ENCODE data around the gene MAD1L1. TPM values are rescaled to one million over a fixed set of nuclear protein-coding genes. Genes with fewer than 3 reads are reported as not detected.

MAD1L1 gene
- polyA plus RNA-seq, 4 donors = 12.3 to 21.7 (median 18.1) TPM

DNA sequence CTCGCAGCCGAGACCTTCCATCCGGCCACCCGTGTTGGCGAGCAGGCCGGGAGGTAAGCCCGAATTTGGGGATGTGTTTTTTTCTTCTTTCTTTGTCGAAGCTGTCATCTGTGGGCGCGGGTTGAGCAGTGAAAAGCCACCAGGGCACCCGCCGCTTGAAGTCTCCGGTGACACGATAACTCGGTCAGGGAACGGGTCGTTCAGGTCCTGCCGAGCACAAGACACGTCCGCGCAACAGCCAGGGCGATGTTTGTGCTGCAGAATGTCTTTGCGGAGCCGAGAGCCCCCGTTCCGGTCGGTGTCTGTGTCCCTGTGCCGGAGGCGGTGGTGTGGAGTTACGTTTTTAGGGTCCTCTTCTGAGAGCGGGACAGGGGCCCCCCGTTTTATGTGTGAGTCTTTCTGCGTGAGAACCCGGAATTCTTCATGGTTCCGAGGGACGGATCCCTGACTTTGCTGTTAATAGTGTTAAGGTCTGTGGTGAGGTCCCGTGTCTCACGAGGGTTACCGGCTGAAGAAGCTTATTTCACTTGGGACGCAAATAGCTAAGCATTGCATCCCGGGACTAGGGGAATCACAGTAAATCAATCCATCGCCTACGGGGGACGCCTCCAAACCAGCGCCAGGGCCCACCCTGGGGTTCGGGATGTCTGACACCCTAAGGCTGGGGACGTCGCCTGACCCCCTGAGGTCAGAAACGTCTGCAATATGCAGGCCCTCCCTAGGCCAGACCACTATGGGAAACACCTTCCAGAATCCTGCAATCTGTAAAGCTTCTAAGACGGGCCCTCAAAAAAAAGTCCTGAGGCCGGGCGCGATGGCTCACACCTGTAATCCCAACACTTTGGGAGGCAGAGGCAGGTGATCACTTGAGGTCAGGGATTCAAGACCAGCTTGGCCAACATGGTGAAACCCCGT lies 463.2 kb downstream of the MAD1L1 start:
- no peaks in the 10 kb centered on the region for H3K4me1 ChIP-seq (ENCODE audit: control insufficient read depth in 3 of 3, insufficient read depth in 2 of 3, low read depth in 1 of 3, low read length in 2 of 3)
- peaks cover 0 to under 1% of the 10 kb centered on the region in 2 donors for H3K9me3 ChIP-seq (ENCODE audit: control insufficient read depth in 2 of 2, insufficient read depth in 1 of 2, low read depth in 1 of 2, low read length in 1 of 2)
- no peaks in the 10 kb centered on the region for H3K36me3 ChIP-seq (ENCODE audit: control insufficient read depth in 3 of 3, insufficient read depth in 2 of 3, low read depth in 1 of 3, low read length in 3 of 3)
- FAIRE-seq = no peak
- no peak for DNase-seq
- H3K27ac ChIP-seq (ENCODE audit: low read depth in 1 of 3, low read length in 2 of 3) = no peak overlapping the region
- no peak overlapping the region for H3K4me3 ChIP-seq (ENCODE audit: low read depth in 1 of 3, low read length in 3 of 3)
- 93 to 95% (median 94%) methylated on average over 54 of the region's 54 CpGs for WGBS, 3 donors
- peaks cover 0 to 5% (median 0%) of the 10 kb centered on the region in 3 donors for H3K27me3 ChIP-seq (ENCODE audit: control insufficient read depth in 3 of 3, insufficient read depth in 3 of 3, low read length in 3 of 3)

DNA sequence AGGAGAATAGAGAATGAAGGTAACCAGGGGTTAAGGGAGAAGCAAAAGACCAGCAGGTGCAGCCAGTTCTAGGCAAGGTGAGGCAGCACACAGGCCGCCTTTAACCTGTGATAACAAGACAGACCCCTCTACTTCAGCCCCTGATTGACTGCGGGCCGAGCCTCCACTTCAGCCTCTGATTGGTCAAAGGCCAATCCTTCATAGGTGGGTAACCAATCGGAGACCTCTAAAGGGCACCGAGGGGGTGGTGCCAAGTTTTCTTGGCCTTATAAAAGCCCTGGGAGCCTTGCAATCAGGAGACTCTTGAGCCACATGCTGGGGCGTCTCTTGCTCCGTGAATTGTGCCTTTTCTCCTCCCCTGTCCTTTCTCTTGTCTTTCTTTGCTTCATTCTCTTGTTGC lies 463.9 kb downstream of the MAD1L1 start:
- WGBS, 3 donors = 82 to 89% (median 89%) methylated on average over 7 of the region's 7 CpGs
- DNase-seq (no peak), FAIRE-seq (no peak)

DNA sequence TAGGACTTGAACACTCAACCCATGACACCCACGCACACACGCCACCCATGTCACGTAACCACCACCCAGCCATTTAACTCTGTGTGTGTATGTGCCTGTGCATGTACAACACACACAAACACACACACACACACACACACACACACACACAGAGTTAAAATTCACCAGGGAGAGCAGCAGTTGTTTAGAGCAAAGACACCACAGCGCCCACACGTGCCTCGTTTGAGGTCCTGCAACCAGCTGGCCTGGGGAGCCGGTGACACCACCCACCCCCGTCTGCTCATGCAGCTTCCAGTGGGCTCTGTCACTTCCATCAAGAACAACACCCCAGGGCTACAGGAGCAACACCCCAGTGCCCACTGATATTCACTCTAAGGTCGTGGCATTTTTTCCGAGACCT lies 465.2 kb downstream of the MAD1L1 start:
- Histone ChIP-seq H3K27me3 (ENCODE audit: control insufficient read depth in 3 of 3, insufficient read depth in 3 of 3, low read length in 3 of 3) (peaks cover 0 to 5% (median 0%) of the 10 kb centered on the region in 3 donors), H3K36me3 (ENCODE audit: control insufficient read depth in 3 of 3, insufficient read depth in 2 of 3, low read depth in 1 of 3, low read length in 3 of 3) (no peaks in the 10 kb centered on the region), H3K27ac (ENCODE audit: low read depth in 1 of 3, low read length in 2 of 3) (no peak overlapping the region), H3K9me3 (ENCODE audit: control insufficient read depth in 2 of 2, insufficient read depth in 1 of 2, low read depth in 1 of 2, low read length in 1 of 2) (peaks cover 2 to 19% of the 10 kb centered on the region in 2 donors), H3K4me1 (ENCODE audit: control insufficient read depth in 3 of 3, insufficient read depth in 2 of 3, low read depth in 1 of 3, low read length in 2 of 3) (no peaks in the 10 kb centered on the region), H3K4me3 (ENCODE audit: low read depth in 1 of 3, low read length in 3 of 3) (no peak overlapping the region)
- 57 to 61% (median 58%) methylated on average over 10 of the region's 10 CpGs for WGBS, 3 donors
- no peak for DNase-seq
- no peak for FAIRE-seq

More for the DNA sequence above, 463.9 kb downstream of the MAD1L1 start:
- H3K4me3 ChIP-seq (ENCODE audit: low read depth in 1 of 3, low read length in 3 of 3) = no peak overlapping the region
- H3K27ac ChIP-seq (ENCODE audit: low read depth in 1 of 3, low read length in 2 of 3) = no peak overlapping the region
- H3K36me3 ChIP-seq (ENCODE audit: control insufficient read depth in 3 of 3, insufficient read depth in 2 of 3, low read depth in 1 of 3, low read length in 3 of 3) = no peaks in the 10 kb centered on the region
- peaks cover 0 to 6% of the 10 kb centered on the region in 2 donors for H3K9me3 ChIP-seq (ENCODE audit: control insufficient read depth in 2 of 2, insufficient read depth in 1 of 2, low read depth in 1 of 2, low read length in 1 of 2)
- H3K4me1 ChIP-seq (ENCODE audit: control insufficient read depth in 3 of 3, insufficient read depth in 2 of 3, low read depth in 1 of 3, low read length in 2 of 3) = no peaks in the 10 kb centered on the region
- peaks cover 0 to 5% (median 0%) of the 10 kb centered on the region in 3 donors for H3K27me3 ChIP-seq (ENCODE audit: control insufficient read depth in 3 of 3, insufficient read depth in 3 of 3, low read length in 3 of 3)

Other genes starting within 250 kb of the MAD1L1 start
- 10 to 100 TPM; 13.5 to 27.8 (median 20.4) TPM for gene MRM2, start 9.3 kb upstream of the MAD1L1 start, polyA plus RNA-seq
- 10 to 100 TPM; 22.1 to 39.6 (median 22.4) TPM for gene NUDT1, start 9.3 kb upstream of the MAD1L1 start, polyA plus RNA-seq
- gene SNX8, start 81.5 kb upstream of the MAD1L1 start, polyA plus RNA-seq = 10 to 100 TPM; 17.5 to 39.7 (median 19.2) TPM
- gene EIF3B, start 121.9 kb upstream of the MAD1L1 start, polyA plus RNA-seq = 100 to 1,000 TPM in 1 of 4 donors, 10 to 100 TPM in 3; 53.9 to 114 (median 80.7) TPM
- 10 to 100 TPM in 2 of 4 donors, 1 to 10 TPM in 2; 1.8 to 10.9 (median 6.8) TPM for gene CHST12, start 170.7 kb upstream of the MAD1L1 start, polyA plus RNA-seq
- gene GRIFIN, start 243.5 kb upstream of the MAD1L1 start, polyA plus RNA-seq = not detected